GM10266 (cell line): Measurements from ENCODE around the gene CSNK1G1.

Source experiments
- DNase-seq: peaks from one replicate; pipeline ENCODE4 v3.0.0; 2012; ENCODE audit errors: extremely low spot score
- TF ChIP-seq, protein P1 (sequence below): IDR thresholded peaks from 2 replicates; pipeline ENCODE4 v1.5.1; 2012; ENCODE audit warnings: mild to moderate bottlenecking, low read depth; ENCODE audit not compliant: control insufficient read depth, insufficient read depth; ENCODE audit errors: missing control alignments

Gene CSNK1G1

DNA sequence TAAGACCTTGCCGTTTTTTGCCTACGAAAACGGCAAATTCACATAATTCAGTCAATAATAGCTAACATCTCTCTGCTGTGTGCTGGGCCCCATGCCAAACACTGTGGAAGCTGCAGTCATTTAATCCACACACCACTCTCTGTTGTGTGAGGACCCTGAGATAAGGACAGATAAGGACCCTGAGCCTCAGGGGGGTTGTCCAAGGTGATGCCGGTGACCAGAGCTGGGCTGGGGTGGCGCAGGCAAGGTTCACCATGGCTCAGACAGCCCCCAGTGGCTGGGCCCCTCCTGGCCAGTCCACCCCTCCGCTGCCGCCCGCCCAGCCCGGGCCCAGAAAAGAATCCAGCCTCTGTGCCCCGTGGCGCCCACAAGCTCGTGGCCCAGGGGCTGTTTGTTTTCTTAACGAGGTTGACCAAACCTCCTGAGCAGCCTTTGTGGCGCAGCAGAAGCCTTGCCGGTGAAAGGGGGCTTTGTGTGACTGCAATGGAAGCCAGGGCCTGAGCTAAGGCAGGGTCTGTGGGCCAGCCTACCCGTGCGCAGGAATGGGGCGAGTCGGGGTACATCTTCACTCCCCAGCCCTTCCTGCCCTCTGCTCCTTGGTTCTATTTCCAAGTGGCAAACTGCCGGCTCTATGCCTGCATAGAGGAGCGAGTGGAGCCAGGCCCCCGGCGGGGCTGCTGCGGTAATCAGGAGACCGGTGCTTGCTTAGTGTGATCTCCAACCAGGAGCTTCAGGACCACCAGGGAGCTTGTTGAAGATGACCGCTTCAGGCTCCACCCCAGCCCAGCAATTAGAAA is 208.9 kb downstream of the CSNK1G1 start:
- TF ChIP-seq, protein P1, sequence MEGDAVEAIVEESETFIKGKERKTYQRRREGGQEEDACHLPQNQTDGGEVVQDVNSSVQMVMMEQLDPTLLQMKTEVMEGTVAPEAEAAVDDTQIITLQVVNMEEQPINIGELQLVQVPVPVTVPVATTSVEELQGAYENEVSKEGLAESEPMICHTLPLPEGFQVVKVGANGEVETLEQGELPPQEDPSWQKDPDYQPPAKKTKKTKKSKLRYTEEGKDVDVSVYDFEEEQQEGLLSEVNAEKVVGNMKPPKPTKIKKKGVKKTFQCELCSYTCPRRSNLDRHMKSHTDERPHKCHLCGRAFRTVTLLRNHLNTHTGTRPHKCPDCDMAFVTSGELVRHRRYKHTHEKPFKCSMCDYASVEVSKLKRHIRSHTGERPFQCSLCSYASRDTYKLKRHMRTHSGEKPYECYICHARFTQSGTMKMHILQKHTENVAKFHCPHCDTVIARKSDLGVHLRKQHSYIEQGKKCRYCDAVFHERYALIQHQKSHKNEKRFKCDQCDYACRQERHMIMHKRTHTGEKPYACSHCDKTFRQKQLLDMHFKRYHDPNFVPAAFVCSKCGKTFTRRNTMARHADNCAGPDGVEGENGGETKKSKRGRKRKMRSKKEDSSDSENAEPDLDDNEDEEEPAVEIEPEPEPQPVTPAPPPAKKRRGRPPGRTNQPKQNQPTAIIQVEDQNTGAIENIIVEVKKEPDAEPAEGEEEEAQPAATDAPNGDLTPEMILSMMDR, result no peak
- no peak for DNase-seq

DNA sequence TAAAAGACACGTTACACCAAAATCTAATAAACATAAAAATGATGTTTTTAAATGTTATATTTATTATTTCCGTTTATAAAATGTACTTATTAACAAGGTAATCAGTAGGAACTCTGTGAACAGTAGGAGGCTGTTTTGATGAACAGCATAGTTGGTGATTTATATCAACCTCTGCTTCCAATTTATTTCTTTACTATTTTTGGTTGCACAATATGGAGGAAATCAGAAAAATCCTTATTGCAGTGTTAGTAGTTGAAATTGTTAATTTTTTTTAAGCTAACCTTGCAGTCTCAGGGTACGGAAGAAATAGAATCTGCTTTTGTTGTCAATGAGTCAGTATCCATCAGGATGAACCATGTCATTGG is 209.5 kb downstream of the CSNK1G1 start:
- TF ChIP-seq, protein P1, result no peak
- no peak for DNase-seq

DNA sequence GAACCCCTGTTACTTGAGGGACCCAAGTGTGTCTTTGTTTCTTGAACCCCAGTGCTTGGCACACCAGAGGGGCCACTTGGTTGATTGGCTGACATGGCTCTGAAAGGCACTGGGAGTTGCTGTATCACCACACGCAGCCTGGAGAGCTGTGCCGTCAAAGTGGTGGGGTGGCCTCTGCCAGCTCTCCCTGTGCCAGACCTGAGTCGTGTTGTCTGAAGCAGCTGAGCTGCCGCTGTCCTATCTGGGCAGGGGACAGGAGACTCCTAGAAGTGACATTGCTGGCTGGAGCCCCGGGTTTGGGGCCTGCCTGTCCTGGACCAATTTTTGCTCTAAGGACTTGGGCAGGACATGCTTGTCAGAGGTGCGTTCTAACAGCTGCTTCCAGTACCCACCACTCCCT is 209.9 kb downstream of the CSNK1G1 start:
- TF ChIP-seq, protein P1, result no peak
- DNase-seq, result no peak

DNA sequence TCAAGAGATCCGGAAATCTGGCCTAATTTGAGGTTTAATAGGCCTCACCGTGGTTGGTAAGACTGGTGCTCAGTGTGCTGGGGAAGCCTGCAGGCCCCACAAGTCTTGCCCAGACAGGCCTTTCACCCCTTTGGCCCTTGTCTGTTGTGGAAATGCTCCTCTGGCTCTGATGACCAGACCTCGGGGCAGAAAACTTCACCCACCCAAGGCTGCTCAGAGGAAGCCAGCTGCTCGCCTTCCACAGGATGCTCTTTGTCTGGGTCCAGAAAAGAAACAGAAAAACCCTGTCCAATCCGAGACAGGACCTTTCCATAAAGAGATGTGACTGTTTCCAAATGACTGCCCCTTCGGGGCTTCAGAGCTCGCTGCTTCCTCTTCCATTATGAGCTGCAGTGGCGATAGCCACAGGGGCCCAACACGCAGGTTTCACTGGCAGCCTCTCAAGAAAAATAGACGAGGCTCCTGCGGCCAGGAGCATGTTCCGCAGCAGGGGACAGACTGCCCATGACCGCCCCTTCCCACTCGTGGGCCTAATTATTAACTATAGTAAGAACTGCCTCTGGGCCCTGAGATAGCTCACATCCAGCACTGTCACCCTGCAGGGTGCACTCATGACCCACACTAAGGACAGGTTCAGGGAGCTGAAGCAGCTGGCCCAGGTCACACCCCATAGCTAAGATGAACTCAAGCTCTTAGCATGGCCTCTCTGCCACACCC is 211.2 kb downstream of the CSNK1G1 start:
- TF ChIP-seq, protein P1, result peak; percentile 20
- DNase-seq, result peak; percentile 84

DNA sequence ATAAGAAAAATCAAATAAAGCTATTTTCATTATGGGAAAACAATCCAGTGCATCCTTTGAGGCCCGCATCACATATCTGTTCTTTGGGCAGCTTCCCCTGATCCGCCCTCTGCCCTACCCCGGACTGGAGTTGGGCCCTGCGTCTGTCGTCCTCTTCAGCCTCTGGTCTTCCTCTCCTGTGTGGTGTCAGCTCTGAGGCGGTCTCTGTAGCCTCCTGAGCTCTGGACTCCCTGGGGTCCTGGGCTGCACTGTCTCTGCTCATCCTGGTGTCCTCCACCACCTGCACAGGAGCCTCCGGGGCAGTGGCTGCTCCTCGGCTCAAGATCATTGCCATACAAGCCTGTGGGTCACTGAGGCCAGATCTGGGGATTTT is 211.8 kb downstream of the CSNK1G1 start:
- no peak for DNase-seq
- TF ChIP-seq, protein P1, result no peak

DNA sequence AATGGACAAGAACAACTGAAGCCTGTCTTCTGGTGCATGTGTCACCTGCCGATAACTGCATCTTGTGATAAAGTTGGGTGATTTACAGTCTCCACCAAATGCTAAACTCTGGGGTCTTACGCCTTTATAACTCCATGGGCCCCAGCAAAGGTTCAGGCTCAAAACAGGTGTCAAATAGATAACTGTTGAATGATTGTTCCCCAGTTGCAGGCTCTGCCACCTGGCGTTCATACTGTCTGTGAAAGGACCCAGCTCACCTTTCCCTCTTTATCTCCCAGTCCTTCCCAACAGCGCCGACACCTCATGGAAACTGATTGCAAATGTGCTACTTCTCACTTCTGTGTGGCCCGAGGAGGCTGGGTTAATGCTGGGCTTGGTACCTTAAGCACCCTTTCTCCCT is 212.7 kb downstream of the CSNK1G1 start:
- TF ChIP-seq, protein P1, result no peak
- DNase-seq, result no peak
